Measurements from ENCODE around the gene KISS1R.
"Not testable (repeated sequence)": the region's sequence is repeated elsewhere in the genome, so short reads cannot be mapped to it uniquely, and the experiment has no call there.

KISS1R gene

GRCh38 chr19:917323-918151, at the start of gene KISS1R:
Gene KISS1R (plus strand): TSS chr19:917333. CDS start chr19:917503, 170 bp downstream.
- DNase-seq (ENCODE audit: low read depth in 2 of 2), result no peak

GRCh38 chr19:867855-868457, 49.2 kb upstream of the KISS1R start:
- DNase-seq (ENCODE audit: low read depth in 2 of 2), result no peak

GRCh38 chr19:868458-869244, 48.5 kb upstream of the KISS1R start:
- DNase-seq (ENCODE audit: low read depth in 2 of 2), result no peak

DNA sequence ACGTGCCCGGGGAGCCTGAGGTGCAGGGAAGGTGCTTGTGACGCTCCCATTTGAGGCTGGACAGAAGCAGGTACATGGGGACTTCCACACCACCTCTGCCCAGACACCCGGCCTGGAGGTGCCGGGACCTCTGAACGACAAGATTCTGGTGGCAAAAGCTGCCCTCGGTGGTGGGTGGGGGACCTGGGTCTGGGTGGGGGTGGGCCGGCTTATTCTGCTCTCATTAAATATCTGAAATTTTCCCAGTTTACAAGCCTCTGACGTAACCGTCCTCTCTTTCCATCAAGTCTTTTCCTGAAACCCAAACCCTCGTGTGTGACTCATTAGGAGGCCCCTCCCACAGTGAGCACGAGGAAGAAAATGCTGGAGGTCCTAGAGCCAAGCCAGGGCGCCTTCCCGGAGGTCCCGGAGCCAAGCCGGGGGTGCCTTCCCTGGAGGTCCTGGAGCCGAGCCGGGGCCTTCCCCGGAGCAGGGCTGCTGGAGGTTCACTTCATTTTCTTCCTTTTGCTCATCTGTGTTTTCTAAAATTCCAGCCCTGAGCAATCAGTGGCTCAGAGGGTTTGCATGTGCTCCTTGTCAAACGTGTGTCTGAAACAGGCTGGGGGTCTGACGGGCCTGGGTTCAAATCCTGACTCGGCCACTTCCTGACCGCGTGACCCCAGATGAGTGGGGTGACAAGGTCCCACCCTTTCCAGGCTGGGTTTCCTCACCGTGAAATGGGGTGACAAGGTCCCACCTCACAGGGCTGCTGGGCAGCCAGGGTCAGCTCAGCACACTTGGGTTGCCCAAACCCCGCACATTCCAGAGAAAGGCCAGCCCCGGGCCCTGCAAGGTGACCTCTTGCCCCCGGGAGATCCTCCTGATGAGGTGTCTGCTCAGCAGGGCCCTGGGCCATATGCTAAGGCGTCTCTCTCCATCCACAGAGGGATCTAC, 47.6 kb upstream of the KISS1R start:
- DNase-seq (ENCODE audit: low read depth in 2 of 2), result no peak

DNA sequence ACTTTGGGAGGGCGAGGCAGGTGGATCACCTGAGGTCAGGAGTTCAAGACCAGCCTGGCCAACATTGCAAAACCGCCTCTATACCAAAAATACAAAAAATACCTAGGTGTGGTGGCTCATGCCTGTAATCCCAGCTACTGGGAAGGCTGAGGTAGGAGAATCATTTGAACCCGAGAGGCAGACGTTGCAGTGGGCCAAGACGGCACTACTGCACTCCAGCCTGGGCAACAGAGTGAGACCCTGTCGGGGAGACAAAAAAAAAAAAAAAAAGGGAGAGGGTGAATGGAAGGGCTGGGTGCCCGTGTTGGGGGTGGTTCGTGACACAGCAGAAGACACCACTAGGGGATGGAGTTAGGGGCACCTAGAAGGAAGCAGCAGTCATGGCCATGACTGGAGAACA, 46.8 kb upstream of the KISS1R start:
- DNase-seq (ENCODE audit: low read depth in 2 of 2), result no peak

- no peak for DNase-seq (ENCODE audit: low read depth in 2 of 2)
These were observed 46.2 kb upstream of the KISS1R start for GRCh38 chr19:870963-871401.

GRCh38 chr19:871446-872265, 45.5 kb upstream of the KISS1R start:
- no peak for DNase-seq (ENCODE audit: low read depth in 2 of 2)

DNA sequence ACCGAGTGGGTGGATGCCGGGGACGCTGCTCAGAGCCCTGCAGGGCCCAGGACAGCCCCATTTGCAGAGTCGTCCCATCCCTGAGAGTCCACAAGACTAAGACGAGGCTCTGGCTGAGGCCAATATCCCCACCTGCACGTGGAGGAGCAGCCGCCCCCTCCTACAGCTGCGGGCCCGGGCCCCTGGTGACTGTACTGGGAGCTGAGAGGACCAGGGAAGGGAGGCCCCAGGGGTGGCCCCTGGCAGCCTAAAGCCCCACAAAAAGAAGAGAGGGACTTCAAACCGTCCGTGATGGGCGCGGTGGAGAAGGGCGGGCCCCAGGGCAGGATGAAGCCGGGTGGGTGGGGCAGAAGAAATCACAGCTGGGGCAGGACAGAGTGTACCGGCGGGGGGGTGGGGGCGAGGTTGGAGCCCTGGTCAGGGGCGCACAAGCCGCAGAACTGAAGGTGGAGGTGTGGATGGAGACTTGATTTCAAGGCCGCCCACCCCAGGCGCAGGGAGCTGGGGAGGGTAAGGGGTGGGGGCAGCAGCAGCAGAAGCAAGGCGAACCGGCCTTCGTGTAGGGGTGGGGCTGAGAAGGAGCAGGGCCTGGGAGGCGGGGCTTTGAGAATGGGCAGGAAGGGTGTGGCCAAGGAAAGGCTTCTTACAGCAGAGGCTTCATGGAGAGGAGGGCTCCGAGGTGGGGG, 44.7 kb upstream of the KISS1R start:
- DNase-seq (ENCODE audit: low read depth in 2 of 2), result peak; percentile 32 to 67

DNA sequence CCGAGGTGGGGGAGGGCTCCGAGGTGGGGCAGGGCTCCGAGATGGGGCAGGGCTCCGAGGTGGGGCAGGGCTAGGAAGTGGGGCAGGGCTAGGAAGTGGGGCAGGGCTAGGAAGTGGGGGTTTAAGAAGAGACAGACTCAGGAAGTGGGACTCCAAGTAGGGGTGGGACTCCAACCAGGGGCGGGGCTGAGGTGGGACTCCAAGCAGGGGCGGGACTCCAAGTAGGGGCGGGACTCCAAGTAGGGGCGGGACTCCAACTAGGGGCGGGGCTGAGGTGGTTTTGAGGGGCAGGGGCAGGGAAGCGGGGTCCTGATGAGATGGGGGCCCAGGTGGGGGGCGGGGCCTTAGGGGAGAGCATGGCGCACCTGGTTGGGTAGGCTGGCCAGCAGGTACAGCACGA, 44.0 kb upstream of the KISS1R start:
- peak in 1 of 2 donors; percentile 49 for DNase-seq (ENCODE audit: low read depth in 2 of 2)

- DNase-seq (ENCODE audit: low read depth in 2 of 2), result no peak
These were observed 43.5 kb upstream of the KISS1R start for GRCh38 chr19:873561-874041.

- DNase-seq (ENCODE audit: low read depth in 2 of 2), result no peak
These were observed 41.8 kb upstream of the KISS1R start for GRCh38 chr19:875265-875879.

- no peak for DNase-seq (ENCODE audit: low read depth in 2 of 2)
These were observed 41.0 kb upstream of the KISS1R start for GRCh38 chr19:876089-876488.

DNA sequence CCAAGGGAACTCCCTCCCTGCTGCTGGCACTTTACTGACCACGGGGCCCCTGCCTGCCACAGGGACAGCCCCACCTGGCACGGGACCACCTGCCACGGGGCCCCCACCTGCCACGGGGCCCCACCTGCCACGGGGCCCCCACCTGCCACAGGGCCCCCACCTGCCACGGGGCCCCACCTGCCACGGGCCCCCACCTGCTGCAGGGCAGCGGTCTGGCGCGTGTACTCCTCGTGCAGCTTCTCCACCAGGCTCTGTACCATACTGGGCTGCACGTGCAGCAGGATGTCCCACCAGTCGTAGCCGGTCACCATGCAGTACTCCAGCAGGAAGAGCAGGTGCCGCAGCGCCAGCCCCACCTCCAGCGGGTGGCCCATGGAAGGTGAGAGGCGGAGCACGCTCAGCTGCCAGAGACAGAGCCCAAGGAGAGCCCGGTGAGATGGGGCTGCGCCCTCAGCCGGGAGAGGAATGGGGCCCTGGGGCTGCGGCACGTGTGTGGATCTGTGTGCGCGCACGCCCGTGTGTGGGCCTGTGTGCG, 40.3 kb upstream of the KISS1R start:
- DNase-seq (ENCODE audit: low read depth in 2 of 2), result no peak

DNA sequence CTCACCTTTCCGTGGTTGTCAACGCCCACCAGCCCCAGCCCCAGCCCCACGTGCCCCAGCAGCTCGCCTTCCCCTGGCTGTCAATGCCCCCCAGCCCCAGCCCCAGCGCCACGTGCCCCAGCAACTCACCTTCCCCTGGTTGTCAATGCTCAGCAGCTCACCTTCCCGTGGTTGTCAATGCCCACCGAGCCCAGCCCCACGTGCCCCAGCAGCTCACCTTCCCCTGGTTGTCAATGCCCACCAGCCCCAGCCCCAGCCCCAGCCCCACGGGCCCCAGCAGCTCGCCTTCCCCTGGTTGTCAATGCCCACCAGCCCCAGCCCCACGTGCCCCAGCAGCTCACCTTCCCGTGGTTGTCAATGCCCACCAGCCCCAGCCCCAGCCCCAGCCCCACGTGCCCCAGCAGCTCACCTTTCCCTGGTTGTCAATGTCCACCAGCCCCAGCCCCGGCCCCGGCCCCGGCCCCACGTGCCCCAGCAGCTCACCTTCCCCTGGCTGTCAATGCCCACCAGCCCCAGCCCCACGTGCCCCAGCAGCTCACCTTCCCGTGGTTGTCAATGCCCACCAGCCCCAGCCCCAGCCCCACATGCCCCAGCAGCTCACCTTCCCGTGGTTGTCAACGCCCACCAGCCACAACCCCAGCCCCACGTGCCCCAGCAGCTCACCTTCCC, 39.0 kb upstream of the KISS1R start:
- DNase-seq (ENCODE audit: low read depth in 2 of 2), result not testable (repeated sequence)

- not testable (repeated sequence) for DNase-seq (ENCODE audit: low read depth in 2 of 2)
These were observed 38.2 kb upstream of the KISS1R start for GRCh38 chr19:878751-879561.

- no peak for DNase-seq (ENCODE audit: low read depth in 2 of 2)
These were observed 37.3 kb upstream of the KISS1R start for GRCh38 chr19:879711-880438.

Measured in activated CD8-positive, alpha-beta memory T cell treated with anti-CD3 and anti-CD28 coated beads for 4 hours (primary cell).